HPDE6-E6E7 (cell line): ENCODE measurements around the gene SFSWAP.
"Not testable (repeated sequence)": the region's sequence is repeated elsewhere in the genome, so short reads cannot be mapped to it uniquely, and the experiment has no call there.

Source experiments
- DNase-seq: peaks from one replicate; pipeline ENCODE4 v3.0.0; 2011; ENCODE audit warnings: missing footprints; ENCODE audit errors: extremely low spot score

SFSWAP gene

DNA sequence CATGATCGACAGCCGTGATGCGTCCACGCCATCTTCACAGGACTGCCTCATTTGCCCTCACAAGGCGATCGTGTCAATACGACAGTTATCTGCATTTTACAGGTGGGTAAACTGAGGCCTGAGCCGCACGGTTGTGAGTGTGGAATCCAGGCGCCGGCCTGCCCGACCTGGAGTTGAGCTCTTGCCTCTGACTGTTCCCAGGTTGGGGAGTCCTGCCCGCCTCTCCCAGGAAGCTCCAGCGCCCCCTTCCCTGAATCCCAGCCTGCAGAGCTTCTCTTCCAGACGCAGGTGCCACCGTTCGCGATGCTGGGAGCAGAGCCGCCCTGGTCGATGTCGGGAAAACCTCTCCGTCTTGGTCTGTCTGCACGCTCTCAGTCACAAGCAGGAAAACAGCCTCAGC is 31.1 kb upstream of the SFSWAP start:
- DNase-seq, result not testable (repeated sequence)

DNA sequence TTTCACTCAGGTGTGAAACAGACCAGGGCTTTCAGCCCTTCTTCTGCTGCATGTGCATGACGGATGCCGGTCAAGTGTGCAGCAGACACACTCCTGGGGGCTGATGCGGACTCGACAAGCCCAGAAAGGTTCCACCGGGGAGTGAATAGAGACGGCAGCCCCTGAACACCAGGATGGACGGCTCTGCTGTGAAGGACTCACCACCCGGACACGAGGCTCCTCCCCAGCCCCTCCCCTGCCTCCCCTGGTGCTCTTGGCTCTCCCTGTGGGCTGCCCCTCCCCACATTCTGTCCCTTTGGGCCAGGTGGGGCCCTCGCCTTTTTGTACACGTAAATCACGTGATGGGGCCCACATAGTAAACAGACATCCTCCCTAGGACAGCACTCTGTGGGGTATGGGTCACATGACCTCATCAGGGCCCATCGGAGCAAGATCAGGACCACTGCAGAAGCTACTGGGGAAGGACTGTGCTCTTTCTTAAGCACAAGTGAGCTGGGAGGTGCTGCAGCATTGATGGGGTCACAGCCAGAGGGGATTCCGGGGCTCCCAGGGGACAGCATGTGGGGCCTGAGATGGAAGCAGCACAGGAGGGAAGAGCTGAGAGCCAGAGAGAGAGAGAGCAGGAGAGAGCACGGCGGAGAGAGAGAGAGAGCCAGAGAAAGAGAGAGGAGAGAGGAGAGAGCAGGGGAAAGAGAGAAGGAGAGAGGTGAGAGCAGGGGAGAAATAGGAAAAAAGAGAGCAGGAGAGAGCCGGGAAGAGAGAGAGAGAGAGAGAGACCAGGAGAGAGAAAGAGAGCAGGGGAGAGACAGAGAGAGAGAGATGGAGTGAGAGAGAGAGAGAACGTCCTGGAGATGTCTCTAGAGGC is 30.3 kb upstream of the SFSWAP start:
- not testable (repeated sequence) for DNase-seq

GRCh38 chr12:131681257-131681620 is 29.7 kb upstream of the SFSWAP start:
- DNase-seq, result no peak

DNA sequence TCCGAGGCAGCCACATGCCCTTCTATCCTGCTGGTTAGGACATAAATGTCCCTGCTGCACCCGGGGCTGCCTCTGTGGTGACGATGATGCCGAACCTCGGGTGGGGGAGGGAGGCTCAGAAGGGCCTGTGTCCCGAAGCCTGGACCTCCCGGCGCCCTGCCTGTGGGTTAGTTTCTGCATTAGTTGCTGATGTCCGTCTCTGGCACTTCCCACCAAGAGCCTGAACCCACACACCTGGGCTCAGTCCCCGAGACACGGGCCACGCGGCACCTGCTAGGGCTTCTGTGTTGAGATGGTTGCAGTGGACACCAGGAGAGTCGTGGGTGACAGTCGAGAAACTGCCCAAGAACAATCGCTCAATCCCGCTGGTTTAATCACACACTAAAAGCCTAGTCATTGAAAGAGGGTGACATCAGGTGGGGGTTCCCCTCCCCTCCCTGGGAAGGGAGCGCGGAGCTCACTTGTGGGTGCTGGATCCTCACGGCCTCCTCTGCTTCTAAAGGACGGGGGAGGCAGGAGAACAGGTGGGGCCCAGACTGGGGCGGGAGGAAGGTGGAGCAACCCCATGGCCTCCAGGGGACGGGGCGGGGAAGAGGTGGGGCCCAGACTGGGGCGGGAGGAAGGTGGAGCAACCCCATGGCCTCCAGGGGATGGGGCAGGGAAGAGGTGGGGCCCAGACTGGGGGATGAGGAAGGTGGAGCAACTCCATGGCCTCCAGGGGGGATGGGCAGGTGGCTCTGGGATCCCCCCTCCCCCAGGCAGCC is 29.0 kb upstream of the SFSWAP start:
- not testable (repeated sequence) for DNase-seq

DNA sequence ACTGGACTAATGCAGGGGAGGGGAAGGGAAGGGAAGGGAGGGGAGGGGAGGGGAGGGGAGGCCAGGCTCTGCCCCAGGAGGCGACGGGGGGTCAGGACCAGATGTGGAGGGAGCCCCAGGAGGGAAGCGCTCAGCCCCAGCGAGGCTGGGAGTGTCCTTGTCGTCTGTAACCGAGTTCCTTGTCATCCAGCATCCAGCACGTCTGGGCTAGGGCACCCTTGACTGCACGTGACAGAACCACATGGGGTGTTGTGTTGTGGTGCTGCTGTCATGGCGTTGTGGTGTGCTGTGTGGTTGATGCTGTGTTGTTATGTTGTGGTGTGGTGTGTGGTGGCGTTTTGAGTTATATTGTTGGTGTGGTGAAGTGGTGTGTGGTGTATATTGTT is 28.4 kb upstream of the SFSWAP start:
- no peak for DNase-seq

GRCh38 chr12:131683266-131684014 is 27.4 kb upstream of the SFSWAP start:
- no peak for DNase-seq

DNA sequence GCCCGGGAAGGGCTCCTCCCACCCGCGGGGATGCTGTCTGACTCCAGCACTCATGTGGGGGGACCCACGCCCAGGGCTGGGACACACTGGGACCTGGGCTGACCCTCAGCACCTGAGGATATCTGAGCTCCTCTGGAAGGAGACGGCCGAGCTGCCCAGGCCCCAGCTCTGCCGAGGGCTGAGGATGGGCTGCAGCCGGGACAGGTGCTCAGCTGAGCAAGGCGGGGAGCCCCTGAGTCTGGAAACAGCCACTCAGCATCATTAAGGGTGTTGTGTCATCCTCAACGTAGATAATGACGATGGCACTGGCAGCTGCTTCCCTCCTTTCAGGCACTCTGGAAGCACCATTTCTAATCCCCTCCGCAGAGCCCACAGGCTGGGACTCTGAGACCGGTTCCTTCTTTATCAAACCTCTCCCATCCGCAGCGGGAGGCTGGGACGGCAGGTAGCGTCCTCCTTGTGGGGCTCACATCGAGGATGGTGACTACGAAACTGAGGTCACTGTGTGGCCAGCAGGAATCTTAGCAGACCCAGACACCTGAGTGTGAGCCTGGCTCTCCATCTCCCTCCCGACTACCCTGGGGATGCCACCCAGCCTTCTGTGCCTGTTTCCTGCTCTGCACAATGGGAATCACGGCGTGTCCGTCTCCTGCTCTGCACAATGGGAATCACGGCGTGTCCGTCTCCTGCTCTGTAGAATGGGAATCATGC is 26.7 kb upstream of the SFSWAP start:
- DNase-seq, result no peak

DNA sequence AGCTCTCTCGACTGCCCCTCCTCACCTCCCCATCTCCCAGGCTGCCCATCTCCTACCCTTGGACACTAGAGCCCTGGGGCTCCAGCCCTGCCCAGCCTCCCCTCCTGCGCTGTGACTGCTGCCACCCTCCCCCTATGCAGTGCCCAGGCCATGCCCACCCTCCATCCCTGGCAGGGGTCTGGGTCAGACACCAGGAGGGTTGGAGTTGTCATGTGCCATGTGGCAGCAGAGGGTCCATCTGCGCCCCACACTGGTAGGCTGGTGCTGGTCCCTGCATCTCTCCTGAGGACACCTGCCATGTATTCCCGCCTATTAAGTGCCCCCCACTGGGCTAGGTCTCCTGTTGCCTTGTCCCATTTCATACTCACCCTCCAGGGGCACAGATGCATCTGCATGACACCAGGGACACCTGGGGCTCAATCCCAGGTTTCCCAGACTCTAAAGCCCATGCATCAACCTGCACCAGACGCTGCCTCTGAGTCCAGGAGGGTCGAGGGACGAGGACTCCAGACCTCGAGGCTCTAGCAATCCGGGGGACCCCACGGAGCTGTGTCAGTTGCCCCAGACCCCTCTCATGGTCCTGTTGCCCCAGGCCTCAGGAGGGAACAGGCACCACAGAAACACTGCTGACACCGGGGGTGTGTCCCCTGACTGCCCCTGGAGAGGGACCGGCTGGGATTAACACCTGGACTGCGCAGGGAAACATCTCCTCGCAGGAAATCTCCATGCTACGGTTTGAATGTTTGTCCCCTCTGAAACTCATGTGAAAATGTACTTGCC is 23.4 kb upstream of the SFSWAP start:
- DNase-seq, result no peak

GRCh38 chr12:131688131-131688844 is 22.6 kb upstream of the SFSWAP start:
- DNase-seq, result no peak

- no peak for DNase-seq
These were observed 22.1 kb upstream of the SFSWAP start for GRCh38 chr12:131688845-131689154.

DNA sequence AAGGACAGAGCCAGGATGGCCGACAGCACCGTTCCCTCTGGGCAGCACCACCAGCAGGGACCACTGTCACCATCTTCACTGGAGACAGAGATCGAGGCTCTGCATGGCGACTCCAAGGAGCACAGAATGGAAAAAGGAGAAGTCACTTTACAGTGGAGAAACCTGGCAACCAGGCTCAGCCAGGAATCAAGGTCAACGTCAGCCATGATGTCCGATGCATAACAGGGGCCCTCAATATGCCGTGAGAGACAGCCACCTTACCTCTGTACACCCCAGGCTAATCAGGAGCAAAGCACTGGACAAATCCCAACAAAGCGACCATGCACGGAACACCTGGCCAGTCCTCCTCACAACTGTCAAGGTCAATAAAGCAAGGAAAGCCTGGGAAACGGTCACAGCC is 20.6 kb upstream of the SFSWAP start:
- no peak for DNase-seq

DNA sequence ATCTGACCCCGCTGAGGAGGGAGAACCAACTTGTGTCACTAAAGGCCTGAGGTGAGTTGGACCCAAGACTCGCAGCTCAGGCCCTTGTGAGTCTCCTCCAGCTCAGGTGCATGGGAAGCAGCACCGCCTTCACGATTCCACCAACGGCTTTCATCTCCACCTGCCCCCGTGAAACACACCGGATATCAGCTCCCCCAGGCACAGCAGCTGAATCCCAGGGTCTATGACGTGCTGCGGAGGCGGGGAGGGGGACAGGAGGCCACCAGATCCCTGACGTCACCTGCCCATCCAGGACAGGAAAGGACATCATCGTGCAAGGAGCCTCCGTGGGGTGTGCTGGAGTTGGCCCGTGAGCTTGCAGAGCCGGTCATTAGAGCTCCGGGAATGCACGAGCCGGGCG is 18.5 kb upstream of the SFSWAP start:
- DNase-seq, result no peak

DNA sequence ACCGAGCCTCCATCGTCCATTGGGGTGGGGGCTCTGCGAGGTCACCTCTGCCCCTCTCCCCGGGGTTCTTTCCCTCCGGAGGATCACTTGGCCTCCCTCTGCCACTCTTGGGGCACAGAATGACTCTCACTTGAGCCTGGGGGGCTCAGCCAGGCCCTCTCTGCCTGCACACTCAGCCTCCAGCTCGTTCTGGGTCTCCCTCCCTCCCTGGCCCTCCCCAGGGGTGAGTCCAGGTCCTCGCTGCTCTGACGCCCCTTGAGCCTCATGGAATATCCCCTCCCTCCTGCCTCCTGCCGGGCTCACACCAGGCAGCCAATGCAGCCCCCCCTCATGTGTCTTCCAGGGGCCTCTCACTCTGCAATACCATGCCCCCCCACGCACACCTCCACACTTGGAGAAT is 17.7 kb upstream of the SFSWAP start:
- no peak for DNase-seq

- DNase-seq, result no peak
These were observed 16.6 kb upstream of the SFSWAP start for GRCh38 chr12:131694116-131694838.

DNA sequence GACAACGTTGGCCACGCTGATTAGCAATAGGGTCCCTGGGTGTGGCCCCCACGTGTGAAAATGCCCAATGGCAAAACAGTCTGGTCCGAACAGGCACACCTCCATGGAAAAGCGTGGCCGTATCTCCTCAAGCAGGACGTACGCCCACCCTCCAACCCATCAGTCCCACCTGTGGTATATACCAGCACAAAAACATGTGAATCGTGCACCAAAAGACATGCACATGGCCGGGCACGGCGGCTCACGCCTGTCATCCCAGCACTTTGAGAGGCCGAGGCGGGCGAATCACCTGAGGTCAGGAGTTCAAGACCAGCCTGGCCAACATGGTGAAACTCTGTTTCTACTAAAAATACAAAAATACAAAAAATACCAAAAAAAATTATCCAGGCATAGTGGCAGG is 14.9 kb upstream of the SFSWAP start:
- no peak for DNase-seq

- DNase-seq, result no peak
These were observed 12.6 kb upstream of the SFSWAP start for GRCh38 chr12:131698286-131698685.

GRCh38 chr12:131699434-131699833 is 11.5 kb upstream of the SFSWAP start:
- DNase-seq, result no peak

- no peak for DNase-seq
These were observed 10.6 kb upstream of the SFSWAP start for GRCh38 chr12:131700271-131700670.

GRCh38 chr12:131701705-131702572 is 9.0 kb upstream of the SFSWAP start:
- no peak for DNase-seq
